GM23338 (cell line): ENCODE data around the gene COPZ1. TPM values are rescaled to one million over a fixed set of nuclear protein-coding genes. Genes with fewer than 3 reads are reported as not detected.

Experiments
- ATAC-seq: fragments of 200-7000 bp; cut with Tn5 transposase; 3 replicates; pipeline ENCODE4 v1.9.1; 2020
- DNase-seq: peaks from one replicate; pipeline ENCODE4 v3.0.0-alpha.2; 2015; ENCODE audit warnings: low spot score
- H2AFZ ChIP-seq: fragments of 200-600 bp; sonication (generic); 2 replicates; pipeline ENCODE4 v1.8.0; 2016; ENCODE audit warnings: antibody characterized with exemption, mild to moderate bottlenecking, moderate library complexity
- H3F3A ChIP-seq: fragments of 200-600 bp; sonication (generic); replicated peaks from 2 replicates; pipeline ENCODE4 v1.8.0; 2017; ENCODE audit warnings: antibody characterized with exemption, mixed run types, low read depth
- H3K27ac ChIP-seq: fragments of 200-600 bp; sonication (generic); 2 replicates; pipeline ENCODE4 v1.6.1; 2016; ENCODE audit warnings: low read depth
- H3K27me3 ChIP-seq: fragments of 200-600 bp; sonication (generic); 2 replicates; pipeline ENCODE4 v1.8.0; 2016; ENCODE audit warnings: mild to moderate bottlenecking, mixed run types, moderate library complexity; ENCODE audit not compliant: insufficient read depth
- H3K36me3 ChIP-seq: fragments of 200-600 bp; sonication (generic); 2 replicates; pipeline ENCODE4 v1.8.0; 2016; ENCODE audit warnings: mild to moderate bottlenecking; ENCODE audit not compliant: insufficient read depth
- H3K4me1 ChIP-seq: fragments of 200-600 bp; sonication (generic); 2 replicates; pipeline ENCODE4 v1.8.0; 2016; ENCODE audit warnings: mild to moderate bottlenecking, moderate library complexity; ENCODE audit not compliant: insufficient read depth
- H3K4me2 ChIP-seq: fragments of 200-600 bp; sonication (generic); 2 replicates; pipeline ENCODE4 v1.7.1; 2017; ENCODE audit warnings: mixed run types
- H3K4me3 ChIP-seq: fragments of 200-600 bp; sonication (generic); 2 replicates; pipeline ENCODE4 v1.6.1; 2016; ENCODE audit warnings: mixed run types
- H3K79me2 ChIP-seq: fragments of 200-600 bp; sonication (generic); replicated peaks from 2 replicates; pipeline ENCODE4 v1.8.0; 2017; ENCODE audit warnings: mild to moderate bottlenecking; ENCODE audit not compliant: insufficient read depth
- H3K9me2 ChIP-seq: fragments of 200-600 bp; sonication (generic); 2 replicates; pipeline ENCODE4 v1.8.0; 2017; ENCODE audit not compliant: insufficient read depth
- H4K20me1 ChIP-seq: fragments of 200-600 bp; sonication (generic); replicated peaks from 2 replicates; pipeline ENCODE4 v1.8.0; 2017; ENCODE audit warnings: mild to moderate bottlenecking; ENCODE audit not compliant: insufficient read depth
- H3K27ac Mint-ChIP-seq: 2 replicates; pipeline ENCODE4 v1.8.0; 2020; ENCODE audit warnings: inconsistent platforms, mild to moderate bottlenecking, moderate library complexity, mixed read lengths
- H3K27me3 Mint-ChIP-seq: 3 replicates; pipeline ENCODE4 v1.8.0; 2022; ENCODE audit warnings: low read depth, mild to moderate bottlenecking, moderate library complexity, mixed read lengths, inconsistent platforms; ENCODE audit not compliant: insufficient read depth, poor library complexity
- H3K36me3 Mint-ChIP-seq: 3 replicates; pipeline ENCODE4 v1.8.0; 2021; ENCODE audit warnings: low read depth, mild to moderate bottlenecking, inconsistent platforms, moderate library complexity, mixed read lengths
- H3K4me1 Mint-ChIP-seq: 3 replicates; pipeline ENCODE4 v1.8.0; 2020; ENCODE audit warnings: mild to moderate bottlenecking, inconsistent platforms, mixed read lengths
- H3K4me3 Mint-ChIP-seq: 3 replicates; pipeline ENCODE4 v1.8.0; 2021; ENCODE audit warnings: moderate library complexity, mild to moderate bottlenecking, inconsistent platforms, mixed read lengths
- H3K9me3 Mint-ChIP-seq: 3 replicates; pipeline ENCODE4 v1.8.0; 2020; ENCODE audit warnings: moderate library complexity, mild to moderate bottlenecking, inconsistent platforms, mixed read lengths
- CTCF ChIP-seq, 2 experiments: fragments of 200-600 bp in 1 of 2; sonication (generic) in 1 of 2; conservative IDR thresholded peaks; 2 replicates each; pipeline versions ENCODE4 v1.5.1 to v1.6.1; 2016 to 2017; ENCODE audit warnings: antibody characterized with exemption in 2 of 2, low read depth in 2 of 2, mild to moderate bottlenecking in 2 of 2, moderate library complexity in 1 of 2
- EZH2 ChIP-seq: fragments of 200-600 bp; sonication (generic); IDR thresholded peaks from one replicate; pipeline ENCODE4 v1.8.0; 2017; ENCODE audit warnings: antibody characterized with exemption, mild to moderate bottlenecking, low read depth; ENCODE audit not compliant: unreplicated experiment
- EZH2phosphoT487 ChIP-seq: fragments of 200-600 bp; sonication (generic); IDR thresholded peaks from one replicate; pipeline ENCODE4 v1.8.1; 2018; ENCODE audit warnings: antibody characterized with exemption; ENCODE audit not compliant: unreplicated experiment
- JUNB ChIP-seq: IDR thresholded peaks from one replicate; pipeline ENCODE4 v1.6.1; 2016; ENCODE audit warnings: antibody characterized with exemption; ENCODE audit not compliant: unreplicated experiment
- NANOG ChIP-seq: IDR thresholded peaks from 2 replicates; pipeline ENCODE4 v1.6.1; 2016; ENCODE audit warnings: antibody characterized with exemption, borderline replicate concordance
- STAT1 ChIP-seq: IDR thresholded peaks from one replicate; pipeline ENCODE4 v1.6.1; 2016; ENCODE audit warnings: antibody characterized with exemption; ENCODE audit not compliant: unreplicated experiment
- ZNF114 ChIP-seq: fragments of 250-450 bp; sonication (Bioruptor Pico); IDR thresholded peaks from 2 replicates; pipeline ENCODE4 v1.5.0; 2020; ENCODE audit warnings: mild to moderate bottlenecking, moderate library complexity
- ZNF331 ChIP-seq: fragments of 250-450 bp; sonication (Bioruptor Pico); IDR thresholded peaks from 2 replicates; pipeline ENCODE4 v1.5.0; 2020; ENCODE audit warnings: low read depth, mild to moderate bottlenecking, moderate library complexity
- polyA plus RNA-seq: library from polyadenylated mRNA; unstranded; fragments of >200 nt; fragmentation: Nextera tagmentation; extraction: Ambion mirVana; gene quantifications from 2 replicates; pipeline ENCODE4 v1.2.1, GENCODE V29; 2016
- total RNA-seq: library from RNA; depleted of rRNA; stranded (reverse); fragments of >200 nt; shearing (Covaris generic); gene quantifications from 2 replicates; pipeline ENCODE4 v1.2.3, GENCODE V29; 2014
- TF ChIP-seq, protein P1 (sequence below): IDR thresholded peaks from 2 replicates; pipeline ENCODE4 v1.6.1; 2016; ENCODE audit warnings: antibody characterized with exemption
- TF ChIP-seq, protein P2 (sequence below): fragments of 250-450 bp; sonication (Bioruptor Pico); IDR thresholded peaks from 2 replicates; pipeline ENCODE4 v1.5.0; 2020; ENCODE audit warnings: mild to moderate bottlenecking, moderate library complexity

COPZ1 gene
- total and polyA plus RNA-seq, 2 experiments from 2014 or later, result 79.9 to 91.2 TPM

DNA sequence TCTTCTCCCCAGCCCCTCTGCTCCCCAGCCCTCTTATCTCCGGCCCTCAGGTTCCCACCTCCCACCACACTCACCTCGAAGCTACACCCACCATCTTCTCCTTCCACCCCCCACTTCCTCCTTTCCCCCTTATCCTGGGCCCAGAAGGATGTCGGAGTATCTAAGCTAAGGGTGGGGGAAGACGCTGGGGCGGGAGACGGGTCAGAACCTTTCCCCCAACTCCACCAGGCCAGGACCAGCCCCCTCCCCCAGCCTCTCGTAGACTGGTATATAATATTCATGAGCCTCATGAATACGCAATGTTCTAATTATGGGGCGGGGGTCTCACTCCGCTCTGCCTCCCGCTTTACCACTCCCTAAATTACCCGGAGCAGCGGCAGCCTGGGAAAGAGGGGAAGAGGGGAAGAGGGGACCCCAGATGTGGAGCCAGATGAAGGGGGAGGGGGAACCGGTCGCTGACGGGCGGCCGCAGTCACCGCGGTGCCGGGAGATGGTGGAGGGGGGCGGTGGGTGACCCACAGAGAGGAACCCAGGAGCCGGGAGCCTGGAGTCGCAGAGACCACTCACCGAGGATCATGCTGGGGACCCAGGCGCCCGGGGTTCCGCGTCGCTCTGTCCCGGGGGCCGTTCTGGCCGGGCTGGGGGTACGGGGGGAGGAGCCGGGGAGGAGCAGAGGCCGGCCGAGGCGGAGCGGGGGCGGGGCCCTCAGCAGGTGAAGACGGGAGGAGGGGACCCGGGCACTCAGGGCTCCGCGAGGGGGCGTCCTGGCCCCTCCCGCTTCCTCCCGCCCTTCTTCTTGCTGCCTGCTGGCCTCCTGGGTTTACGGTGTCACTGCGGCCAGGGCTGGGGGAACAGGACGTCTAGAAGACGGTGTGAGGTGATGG lies 66.0 kb downstream of the COPZ1 start (continued):
- TF ChIP-seq STAT1, result no peak
- TF ChIP-seq ZNF114 (CRISPR knock-in tag), result no peak
- no peak for TF ChIP-seq NANOG
- TF ChIP-seq EZH2, result no peak
- no peak for TF ChIP-seq EZH2phosphoT487
- TF ChIP-seq ZNF331 (CRISPR knock-in tag), result no peak
- peak in 1 of 2 experiments; percentile 50; a peak in 2 of 4 replicates for TF ChIP-seq CTCF (conservative IDR thresholded peaks at IDR 0.05; ENCODE audit: low read depth in 2 of 2)
- TF ChIP-seq, protein P1, sequence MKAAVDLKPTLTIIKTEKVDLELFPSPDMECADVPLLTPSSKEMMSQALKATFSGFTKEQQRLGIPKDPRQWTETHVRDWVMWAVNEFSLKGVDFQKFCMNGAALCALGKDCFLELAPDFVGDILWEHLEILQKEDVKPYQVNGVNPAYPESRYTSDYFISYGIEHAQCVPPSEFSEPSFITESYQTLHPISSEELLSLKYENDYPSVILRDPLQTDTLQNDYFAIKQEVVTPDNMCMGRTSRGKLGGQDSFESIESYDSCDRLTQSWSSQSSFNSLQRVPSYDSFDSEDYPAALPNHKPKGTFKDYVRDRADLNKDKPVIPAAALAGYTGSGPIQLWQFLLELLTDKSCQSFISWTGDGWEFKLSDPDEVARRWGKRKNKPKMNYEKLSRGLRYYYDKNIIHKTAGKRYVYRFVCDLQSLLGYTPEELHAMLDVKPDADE, result no peak

- Histone ChIP-seq H3K4me2 (no peak overlapping the region), H3K36me3 (no peaks in the 10 kb centered on the region), H3K4me1 (peaks cover 51% of the 10 kb centered on the region), H3K4me3 (no peak overlapping the region), H4K20me1 (no peaks in the 10 kb centered on the region; the same call in 1 of the 2 replicates), H3K27me3 (peaks cover 18% of the 10 kb centered on the region), H3K79me2 (no peaks in the 10 kb centered on the region), H2AFZ (no peak overlapping the region), H3K27ac (no peak overlapping the region), H3F3A (peaks cover 13% of the 10 kb centered on the region; the same call in 1 of the 2 replicates), H3K9me2 (0 out of 2 replicates have a peak, but pooled peaks cover 9% of the 10 kb centered on the region)
- ATAC-seq (no peak), DNase-seq (no peak)
- Mint-ChIP-seq H3K36me3 (peaks cover 24% of the 10 kb centered on the region), H3K27ac (no peak overlapping the region), H3K4me1 (peaks cover 54% of the 10 kb centered on the region), H3K9me3 (no peaks in the 10 kb centered on the region), H3K4me3 (0 out of 3 replicates have a peak overlapping the region, but pooled peaks have one; percentile 9), H3K27me3 (peaks cover 21% of the 10 kb centered on the region)
- TF ChIP-seq, protein P2, sequence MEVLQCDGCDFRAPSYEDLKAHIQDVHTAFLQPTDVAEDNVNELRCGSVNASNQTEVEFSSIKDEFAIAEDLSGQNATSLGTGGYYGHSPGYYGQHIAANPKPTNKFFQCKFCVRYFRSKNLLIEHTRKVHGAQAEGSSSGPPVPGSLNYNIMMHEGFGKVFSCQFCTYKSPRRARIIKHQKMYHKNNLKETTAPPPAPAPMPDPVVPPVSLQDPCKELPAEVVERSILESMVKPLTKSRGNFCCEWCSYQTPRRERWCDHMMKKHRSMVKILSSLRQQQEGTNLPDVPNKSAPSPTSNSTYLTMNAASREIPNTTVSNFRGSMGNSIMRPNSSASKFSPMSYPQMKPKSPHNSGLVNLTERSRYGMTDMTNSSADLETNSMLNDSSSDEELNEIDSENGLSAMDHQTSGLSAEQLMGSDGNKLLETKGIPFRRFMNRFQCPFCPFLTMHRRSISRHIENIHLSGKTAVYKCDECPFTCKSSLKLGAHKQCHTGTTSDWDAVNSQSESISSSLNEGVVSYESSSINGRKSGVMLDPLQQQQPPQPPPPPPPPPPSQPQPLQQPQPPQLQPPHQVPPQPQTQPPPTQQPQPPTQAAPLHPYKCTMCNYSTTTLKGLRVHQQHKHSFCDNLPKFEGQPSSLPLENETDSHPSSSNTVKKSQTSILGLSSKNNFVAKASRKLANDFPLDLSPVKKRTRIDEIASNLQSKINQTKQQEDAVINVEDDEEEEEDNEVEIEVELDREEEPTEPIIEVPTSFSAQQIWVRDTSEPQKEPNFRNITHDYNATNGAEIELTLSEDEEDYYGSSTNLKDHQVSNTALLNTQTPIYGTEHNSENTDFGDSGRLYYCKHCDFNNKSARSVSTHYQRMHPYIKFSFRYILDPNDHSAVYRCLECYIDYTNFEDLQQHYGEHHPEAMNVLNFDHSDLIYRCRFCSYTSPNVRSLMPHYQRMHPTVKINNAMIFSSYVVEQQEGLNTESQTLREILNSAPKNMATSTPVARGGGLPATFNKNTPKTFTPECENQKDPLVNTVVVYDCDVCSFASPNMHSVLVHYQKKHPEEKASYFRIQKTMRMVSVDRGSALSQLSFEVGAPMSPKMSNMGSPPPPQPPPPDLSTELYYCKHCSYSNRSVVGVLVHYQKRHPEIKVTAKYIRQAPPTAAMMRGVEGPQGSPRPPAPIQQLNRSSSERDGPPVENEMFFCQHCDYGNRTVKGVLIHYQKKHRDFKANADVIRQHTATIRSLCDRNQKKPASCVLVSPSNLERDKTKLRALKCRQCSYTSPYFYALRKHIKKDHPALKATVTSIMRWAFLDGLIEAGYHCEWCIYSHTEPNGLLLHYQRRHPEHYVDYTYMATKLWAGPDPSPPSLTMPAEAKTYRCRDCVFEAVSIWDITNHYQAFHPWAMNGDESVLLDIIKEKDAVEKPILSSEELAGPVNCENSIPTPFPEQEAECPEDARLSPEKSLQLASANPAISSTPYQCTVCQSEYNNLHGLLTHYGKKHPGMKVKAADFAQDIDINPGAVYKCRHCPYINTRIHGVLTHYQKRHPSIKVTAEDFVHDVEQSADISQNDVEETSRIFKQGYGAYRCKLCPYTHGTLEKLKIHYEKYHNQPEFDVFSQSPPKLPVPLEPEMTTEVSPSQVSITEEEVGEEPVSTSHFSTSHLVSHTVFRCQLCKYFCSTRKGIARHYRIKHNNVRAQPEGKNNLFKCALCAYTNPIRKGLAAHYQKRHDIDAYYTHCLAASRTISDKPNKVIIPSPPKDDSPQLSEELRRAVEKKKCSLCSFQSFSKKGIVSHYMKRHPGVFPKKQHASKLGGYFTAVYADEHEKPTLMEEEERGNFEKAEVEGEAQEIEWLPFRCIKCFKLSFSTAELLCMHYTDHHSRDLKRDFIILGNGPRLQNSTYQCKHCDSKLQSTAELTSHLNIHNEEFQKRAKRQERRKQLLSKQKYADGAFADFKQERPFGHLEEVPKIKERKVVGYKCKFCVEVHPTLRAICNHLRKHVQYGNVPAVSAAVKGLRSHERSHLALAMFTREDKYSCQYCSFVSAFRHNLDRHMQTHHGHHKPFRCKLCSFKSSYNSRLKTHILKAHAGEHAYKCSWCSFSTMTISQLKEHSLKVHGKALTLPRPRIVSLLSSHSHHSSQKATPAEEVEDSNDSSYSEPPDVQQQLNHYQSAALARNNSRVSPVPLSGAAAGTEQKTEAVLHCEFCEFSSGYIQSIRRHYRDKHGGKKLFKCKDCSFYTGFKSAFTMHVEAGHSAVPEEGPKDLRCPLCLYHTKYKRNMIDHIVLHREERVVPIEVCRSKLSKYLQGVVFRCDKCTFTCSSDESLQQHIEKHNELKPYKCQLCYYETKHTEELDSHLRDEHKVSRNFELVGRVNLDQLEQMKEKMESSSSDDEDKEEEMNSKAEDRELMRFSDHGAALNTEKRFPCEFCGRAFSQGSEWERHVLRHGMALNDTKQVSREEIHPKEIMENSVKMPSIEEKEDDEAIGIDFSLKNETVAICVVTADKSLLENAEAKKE (CRISPR knock-in tag), result no peak
- TF ChIP-seq, protein P1, result no peak
- TF ChIP-seq NANOG, result no peak
- TF ChIP-seq ZNF114 (CRISPR knock-in tag), result no peak
- no peak for TF ChIP-seq STAT1
- no peak for TF ChIP-seq JUNB
These were observed 67.7 kb downstream of the COPZ1 start for GRCh38 chr12:54392485-54393206.
